HepG2 (cell line): ENCODE results near the gene NFIC. TPM values are rescaled to one million over a fixed set of nuclear protein-coding genes. Genes with fewer than 3 reads are reported as not detected.

Experiments used
- ADNP ChIP-seq: sonication (generic); formaldehyde crosslinking; IDR thresholded peaks from 2 replicates; pipeline ENCODE4 v1.4.0; 2020; ENCODE audit warnings: missing genetic modification reagents
- AKAP8 ChIP-seq: sonication (generic); formaldehyde crosslinking; IDR thresholded peaks from 2 replicates; pipeline ENCODE4 v1.5.1; 2020; ENCODE audit warnings: mild to moderate bottlenecking, missing genetic modification reagents
- ARID5B ChIP-seq: IDR thresholded peaks from 2 replicates; pipeline ENCODE4 v1.4.0; 2020; ENCODE audit warnings: mild to moderate bottlenecking, missing genetic modification reagents
- ETS1 ChIP-seq: sonication (generic); formaldehyde crosslinking; IDR thresholded peaks from 2 replicates; pipeline ENCODE4 v1.4.0; 2020; ENCODE audit warnings: missing genetic modification reagents
- HMG20B ChIP-seq: conservative IDR thresholded peaks from 2 replicates; pipeline ENCODE4 v1.6.1; 2016; ENCODE audit warnings: missing genetic modification reagents, missing compliant biosample characterization
- HOMEZ ChIP-seq: IDR thresholded peaks from 2 replicates; pipeline ENCODE4 v1.6.1; 2016; ENCODE audit warnings: low read depth
- NBN ChIP-seq: fragments of 450-650 bp; conservative IDR thresholded peaks from 2 replicates; pipeline ENCODE4 v1.6.1; 2017
- PLSCR1 ChIP-seq: sonication (generic); formaldehyde crosslinking; IDR thresholded peaks from 2 replicates; pipeline ENCODE4 v1.5.0; 2020; ENCODE audit warnings: missing genetic modification reagents, mild to moderate bottlenecking, borderline replicate concordance
- POLR2A ChIP-seq, 2 experiments: IDR thresholded peaks; 2 replicates each; pipeline ENCODE4 v1.6.1; 2011; ENCODE audit warnings: low read depth in 2 of 2, low read length in 2 of 2, mild to moderate bottlenecking in 1 of 2, moderate library complexity in 1 of 2; ENCODE audit not compliant: insufficient read depth in 1 of 2
- TRIM22 ChIP-seq: fragments of 450-650 bp; IDR thresholded peaks from 2 replicates; pipeline ENCODE4 v1.6.1; 2017
- ZKSCAN8 ChIP-seq: IDR thresholded peaks from 2 replicates; pipeline ENCODE4 v1.6.1; 2016; ENCODE audit warnings: borderline replicate concordance, missing genetic modification reagents, missing compliant biosample characterization
- ZMYM3 ChIP-seq: sonication (generic); formaldehyde crosslinking; IDR thresholded peaks from 2 replicates; pipeline ENCODE4 v1.5.1; 2020; ENCODE audit warnings: mild to moderate bottlenecking, missing genetic modification reagents
- ZNF143 ChIP-seq: sonication (generic); formaldehyde crosslinking; IDR thresholded peaks from 2 replicates; pipeline ENCODE4 v1.4.0; 2020; ENCODE audit warnings: missing genetic modification reagents
- ZNF20 ChIP-seq: sonication (generic); formaldehyde crosslinking; IDR thresholded peaks from 2 replicates; pipeline ENCODE4 v1.4.0; 2020; ENCODE audit warnings: mild to moderate bottlenecking, moderate library complexity, missing genetic modification reagents
- ZNF512B ChIP-seq: sonication (generic); formaldehyde crosslinking; IDR thresholded peaks from 2 replicates; pipeline ENCODE4 v1.5.1; 2020; ENCODE audit warnings: missing genetic modification reagents, mild to moderate bottlenecking, borderline replicate concordance
- ZNF564 ChIP-seq: sonication (generic); formaldehyde crosslinking; IDR thresholded peaks from 2 replicates; pipeline ENCODE4 v1.8.1; 2023; ENCODE audit warnings: mild to moderate bottlenecking, missing genetic modification reagents
- ZNF605 ChIP-seq: sonication (generic); formaldehyde crosslinking; IDR thresholded peaks from 2 replicates; pipeline ENCODE4 v1.8.0; 2022; ENCODE audit warnings: mild to moderate bottlenecking, missing genetic modification reagents
- ZNF709 ChIP-seq: sonication (generic); formaldehyde crosslinking; IDR thresholded peaks from 2 replicates; pipeline ENCODE4 v1.5.0; 2020; ENCODE audit warnings: mild to moderate bottlenecking, missing genetic modification reagents
- polyA plus RNA-seq, 8 experiments: library from polyadenylated mRNA; depleted of rRNA in 3 of 8; stranded (reverse) in 7 of 8; unstranded in 1 of 8; fragments of >200 nt; fragmentation: Illumina TruSeq in 4 of 8; extraction: Trizol in 4 of 8; gene quantifications; 2 replicates each; pipeline versions ENCODE4 v1.2.1 to v1.2.3, GENCODE V29; 2011 to 2016; ENCODE audit warnings: low read depth in 4 of 8, missing spikeins in 1 of 8, mixed read lengths in 1 of 8; ENCODE audit not compliant: insufficient read depth in 1 of 8
- total RNA-seq, 5 experiments: library from RNA; depleted of rRNA; stranded (reverse); fragments of >200 nt; fragmentation: Illumina TruSeq; extraction: Trizol; gene quantifications; 2 replicates each; pipeline ENCODE4 v1.2.3, GENCODE V29; 2016; ENCODE audit warnings: low read depth in 1 of 5

Gene NFIC
- total and polyA plus RNA-seq, 2 of the 13 experiments (the other 11 are each of a cell fraction or from before 2014, with no cell fraction given): 1.3 to 2.5 TPM

GRCh38 chr19:3403489-3404323 is 37.3 kb downstream of the NFIC start (continued):
- TF ChIP-seq ZNF512B (CRISPR knock-in tag) (no peak), PLSCR1 (CRISPR knock-in tag) (no peak), ZNF564 (no peak), ARID5B (CRISPR knock-in tag) (peak; percentile 48; the same call in 1 of the 2 replicates), POLR2A (IDR thresholded peaks at IDR 0.05; ENCODE audit: insufficient read depth in 1 of 2, low read depth in 2 of 2, low read length in 2 of 2) (no peak), ZMYM3 (CRISPR knock-in tag) (peak; percentile 77), ZNF20 (no peak), ZKSCAN8 (CRISPR knock-in tag) (0 out of 2 replicates have a peak, but pooled peaks have one; percentile 20), AKAP8 (CRISPR knock-in tag) (no peak), TRIM22 (no peak), ZNF143 (no peak), ADNP (CRISPR knock-in tag) (peak; percentile 33; the same call in 1 of the 2 replicates), NBN (no peak), HMG20B (CRISPR knock-in tag) (no peak), ZNF605 (CRISPR knock-in tag) (no peak), ETS1 (CRISPR knock-in tag) (no peak), ZNF709 (no peak), HOMEZ (0 out of 2 replicates have a peak, but pooled peaks have one; percentile 19)
